ENCODE measurements around the gene PDZD2.
A peak's percentile ranks its signal among the peaks of the same experiment; 100 is the strongest.

PDZD2 gene

DNA sequence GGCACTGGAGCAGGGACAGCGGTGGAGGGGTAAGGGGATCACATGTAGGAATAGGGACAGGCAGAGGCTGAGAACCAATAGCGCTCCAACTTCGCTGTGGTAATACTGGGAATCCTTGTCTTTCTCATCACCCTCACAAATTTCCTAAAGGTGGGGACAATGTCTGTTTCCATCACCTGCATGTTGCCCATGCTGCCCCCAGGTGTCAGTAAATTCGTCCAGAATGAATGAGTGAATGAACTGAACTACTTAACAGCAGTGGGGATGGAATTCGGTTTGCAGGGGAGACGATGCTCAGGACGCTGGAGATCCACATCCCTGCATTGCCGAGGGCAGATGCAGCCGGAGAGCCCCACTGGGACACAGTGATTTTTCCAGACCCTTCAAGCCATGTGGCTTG lies 129.9 kb downstream of the PDZD2 start:
- Histone ChIP-seq H3K36me3 (ENCODE audit: insufficient read depth, low read length) (no peaks in the 10 kb centered on the region), H3K4me1 (ENCODE audit: insufficient read depth, low read length) (no peaks in the 10 kb centered on the region), H3K79me2 (ENCODE audit: insufficient read depth, low read length) (no peaks in the 10 kb centered on the region), H2AFZ (ENCODE audit: low read depth, low read length) (no peak overlapping the region), H3K27me3 (ENCODE audit: insufficient read depth, low read length, poor library complexity) (no peaks in the 10 kb centered on the region), H3K9ac (ENCODE audit: low read depth, low read length) (no peak overlapping the region), H3K4me2 (ENCODE audit: insufficient read depth, low read length) (no peak overlapping the region), H3K4me3 (ENCODE audit: low read depth in 1 of 2, low read length in 2 of 2) (no peak overlapping the region), H4K20me1 (ENCODE audit: insufficient read depth, low read length) (no peaks in the 10 kb centered on the region), H3K9me3 (ENCODE audit: insufficient read depth, low read length, severe bottlenecking) (no peaks in the 10 kb centered on the region), H3K27ac (ENCODE audit: low read length) (no peak overlapping the region)
- DNase-seq (no peak), ATAC-seq (ENCODE audit: insufficient read depth, low read depth) (no peak)
- peak; percentile 19 for TF ChIP-seq CTCF (IDR thresholded peaks at IDR 0.05; ENCODE audit: borderline replicate concordance, extremely low read depth, low read length, poor library complexity, severe bottlenecking)
- TF ChIP-seq EZH2 (IDR thresholded peaks at IDR 0.05; ENCODE audit: borderline replicate concordance, low read depth, low read length, severe bottlenecking), result no peak

DNA sequence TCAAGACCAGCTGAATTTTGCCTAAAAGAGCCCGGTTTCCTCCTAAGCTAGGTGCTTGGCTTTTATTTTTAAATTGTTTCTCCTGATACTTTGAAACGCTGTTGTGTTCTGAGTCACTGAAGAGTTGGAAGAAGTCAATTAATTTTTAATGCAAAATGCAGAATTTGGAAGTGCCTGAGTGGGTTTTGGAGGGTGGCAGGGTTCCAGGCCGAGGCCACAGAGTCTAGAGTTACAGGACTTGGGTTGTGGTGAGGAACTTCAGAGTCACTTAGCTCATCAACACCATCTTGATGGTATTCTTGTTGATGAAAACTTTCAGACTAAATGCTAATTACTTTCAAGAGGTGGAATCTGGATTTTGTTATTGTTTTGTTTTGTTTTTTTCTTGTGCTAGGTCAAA lies 130.6 kb downstream of the PDZD2 start:
- Histone ChIP-seq H3K27ac (ENCODE audit: low read length) (no peak overlapping the region), H3K9me3 (ENCODE audit: insufficient read depth, low read length, severe bottlenecking) (no peaks in the 10 kb centered on the region), H3K79me2 (ENCODE audit: insufficient read depth, low read length) (no peaks in the 10 kb centered on the region), H3K9ac (ENCODE audit: low read depth, low read length) (no peak overlapping the region), H2AFZ (ENCODE audit: low read depth, low read length) (no peak overlapping the region), H3K4me3 (ENCODE audit: low read depth in 1 of 2, low read length in 2 of 2) (no peak overlapping the region), H3K4me2 (ENCODE audit: insufficient read depth, low read length) (no peak overlapping the region), H3K27me3 (ENCODE audit: insufficient read depth, low read length, poor library complexity) (no peaks in the 10 kb centered on the region), H3K4me1 (ENCODE audit: insufficient read depth, low read length) (no peaks in the 10 kb centered on the region), H4K20me1 (ENCODE audit: insufficient read depth, low read length) (no peaks in the 10 kb centered on the region), H3K36me3 (ENCODE audit: insufficient read depth, low read length) (no peaks in the 10 kb centered on the region)
- ATAC-seq (ENCODE audit: insufficient read depth, low read depth) (no peak), DNase-seq (no peak)
- TF ChIP-seq CTCF (IDR thresholded peaks at IDR 0.05; ENCODE audit: borderline replicate concordance, extremely low read depth, low read length, poor library complexity, severe bottlenecking) (no peak), EZH2 (IDR thresholded peaks at IDR 0.05; ENCODE audit: borderline replicate concordance, low read depth, low read length, severe bottlenecking) (no peak)

DNA sequence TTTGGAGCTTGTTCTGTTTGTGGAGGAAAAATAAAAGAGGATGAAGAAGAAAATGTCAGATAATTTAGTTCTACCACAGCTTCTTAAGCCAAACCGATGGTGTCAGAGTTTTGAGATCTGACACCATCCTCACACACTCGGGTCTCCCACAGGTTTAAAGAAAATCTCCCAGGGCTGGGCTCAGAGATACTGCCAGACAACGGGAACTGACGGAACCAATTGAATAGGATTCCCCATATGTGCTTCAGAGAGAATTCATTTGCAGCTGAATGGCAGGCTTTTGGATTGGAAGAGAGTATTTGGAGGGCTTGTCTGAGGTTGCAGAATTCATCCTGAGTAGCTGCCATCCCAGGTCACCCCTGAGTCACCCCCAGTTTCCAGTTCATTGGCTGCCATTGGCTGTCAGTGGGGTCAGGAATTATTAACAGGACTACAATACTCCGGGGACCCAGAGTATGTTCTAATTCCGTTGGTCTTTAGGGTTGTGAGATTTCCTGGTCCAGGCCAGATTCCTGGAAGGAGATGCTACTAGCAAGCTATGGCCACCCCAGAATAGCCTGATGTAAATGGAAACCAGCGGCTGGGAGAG lies 131.3 kb downstream of the PDZD2 start:
- DNase-seq, result no peak
- Histone ChIP-seq H2AFZ (ENCODE audit: low read depth, low read length) (no peak overlapping the region), H4K20me1 (ENCODE audit: insufficient read depth, low read length) (no peaks in the 10 kb centered on the region), H3K79me2 (ENCODE audit: insufficient read depth, low read length) (no peaks in the 10 kb centered on the region), H3K27ac (ENCODE audit: low read length) (no peak overlapping the region), H3K9me3 (ENCODE audit: insufficient read depth, low read length, severe bottlenecking) (no peaks in the 10 kb centered on the region), H3K4me2 (ENCODE audit: insufficient read depth, low read length) (no peak overlapping the region), H3K36me3 (ENCODE audit: insufficient read depth, low read length) (no peaks in the 10 kb centered on the region), H3K4me3 (ENCODE audit: low read depth in 1 of 2, low read length in 2 of 2) (no peak overlapping the region), H3K4me1 (ENCODE audit: insufficient read depth, low read length) (no peaks in the 10 kb centered on the region), H3K27me3 (ENCODE audit: insufficient read depth, low read length, poor library complexity) (no peaks in the 10 kb centered on the region), H3K9ac (ENCODE audit: low read depth, low read length) (no peak overlapping the region)
- no peak for TF ChIP-seq EZH2 (IDR thresholded peaks at IDR 0.05; ENCODE audit: borderline replicate concordance, low read depth, low read length, severe bottlenecking)
- no peak for TF ChIP-seq CTCF (IDR thresholded peaks at IDR 0.05; ENCODE audit: borderline replicate concordance, extremely low read depth, low read length, poor library complexity, severe bottlenecking)
- no peak for ATAC-seq (ENCODE audit: insufficient read depth, low read depth)

- no peaks in the 10 kb centered on the region for H4K20me1 ChIP-seq (ENCODE audit: insufficient read depth, low read length)
- TF ChIP-seq EZH2 (IDR thresholded peaks at IDR 0.05; ENCODE audit: borderline replicate concordance, low read depth, low read length, severe bottlenecking) (no peak), CTCF (IDR thresholded peaks at IDR 0.05; ENCODE audit: borderline replicate concordance, extremely low read depth, low read length, poor library complexity, severe bottlenecking) (no peak)
- H3K4me3 ChIP-seq (ENCODE audit: low read depth in 1 of 2, low read length in 2 of 2), result no peak overlapping the region
- H3K27me3 ChIP-seq (ENCODE audit: insufficient read depth, low read length, poor library complexity), result no peaks in the 10 kb centered on the region
- H2AFZ ChIP-seq (ENCODE audit: low read depth, low read length), result no peak overlapping the region
- no peak overlapping the region for H3K9ac ChIP-seq (ENCODE audit: low read depth, low read length)
- no peaks in the 10 kb centered on the region for H3K36me3 ChIP-seq (ENCODE audit: insufficient read depth, low read length)
- H3K79me2 ChIP-seq (ENCODE audit: insufficient read depth, low read length), result no peaks in the 10 kb centered on the region
- no peaks in the 10 kb centered on the region for H3K4me1 ChIP-seq (ENCODE audit: insufficient read depth, low read length)
- no peaks in the 10 kb centered on the region for H3K9me3 ChIP-seq (ENCODE audit: insufficient read depth, low read length, severe bottlenecking)
- no peak overlapping the region for H3K27ac ChIP-seq (ENCODE audit: low read length)
- DNase-seq, result no peak
- H3K4me2 ChIP-seq (ENCODE audit: insufficient read depth, low read length), result no peak overlapping the region
- ATAC-seq (ENCODE audit: insufficient read depth, low read depth), result no peak
Measured at GRCh38 chr5:31770998-31771397, 132.1 kb downstream of the PDZD2 start.
